HepG2 (cell line): ENCODE data around the gene SCGB1D2. TPM values are rescaled to one million over a fixed set of nuclear protein-coding genes. Genes with fewer than 3 reads are reported as not detected.

ENCODE experiments used
- ATAC-seq: fragments of 200-7000 bp; cut with Tn5 transposase; 3 replicates; pipeline ENCODE4 v1.9.1; 2020; ENCODE audit warnings: mild to moderate bottlenecking, moderate library complexity
- BruUV-seq: library from RNA; stranded (reverse); fragments of 400-500 nt; replicated peaks from 2 replicates; lab custom pipeline; 2021; lab: Mats Ljungman, UMichigan
- CTCF ChIA-PET: fragments of 300-600 bp; formaldehyde crosslinking; extraction: SDS; loops from one replicate; lab custom pipeline; 2021; ENCODE audit warnings: low total read pairs, inconsistent platforms, low intra/inter-chr PET ratio; lab: Yijun Ruan, JAX
- POLR2A ChIA-PET: fragments of 350-600 bp; sonication (Branson Sonifier 250); formaldehyde crosslinking; loops from one replicate; lab custom pipeline; 2020; ENCODE audit warnings: antibody characterized with exemption, inconsistent platforms; lab: Yijun Ruan, JAX
- DNase-seq: peaks from one replicate; pipeline ENCODE4 v3.0.0-alpha.2; 2015; ENCODE audit warnings: low spot score
- FAIRE-seq: peaks from 3 replicates; lab custom pipeline; 2011; peaks lifted over from hg19 to GRCh38; lab: Jason Lieb, UNC
- H2AFZ ChIP-seq: one replicate; pipeline ENCODE4 v1.6.1; 2011; ENCODE audit warnings: low read length, inconsistent platforms
- H3K27ac ChIP-seq: fragments of 300-600 bp; 3 replicates; pipeline ENCODE4 v1.8.0; 2011; ENCODE audit warnings: mixed run types, mild to moderate bottlenecking, mixed read lengths, low read length, inconsistent platforms; ENCODE audit not compliant: insufficient read depth; ENCODE audit errors: extremely low read length
- H3K27me3 ChIP-seq, 2 experiments: fragments of 200-600 bp in 1 of 2; 2 replicates in 1 of 2; 3 replicates in 1 of 2; pipeline versions ENCODE4 v1.6.0 to v1.8.0; 2011; ENCODE audit warnings: low read length in 2 of 2, mild to moderate bottlenecking in 2 of 2, moderate library complexity in 2 of 2, inconsistent platforms in 1 of 2; ENCODE audit not compliant: insufficient read depth in 2 of 2, control insufficient read depth in 1 of 2
- H3K36me3 ChIP-seq, 2 experiments: fragments of 200-600 bp in 1 of 2; replicated peaks in 1 of 2; 2 replicates in 1 of 2; 3 replicates in 1 of 2; pipeline versions ENCODE4 v1.5.1 to v1.8.0; 2011; ENCODE audit warnings: low read length in 2 of 2, inconsistent platforms in 1 of 2; ENCODE audit not compliant: insufficient read depth in 2 of 2, control insufficient read depth in 1 of 2
- H3K4me1 ChIP-seq: 2 replicates; pipeline ENCODE4 v1.5.1; 2012; ENCODE audit warnings: low read length, inconsistent platforms; ENCODE audit not compliant: insufficient read depth
- H3K4me2 ChIP-seq: 2 replicates; pipeline ENCODE4 v1.6.0; 2011; ENCODE audit warnings: low read depth, low read length, inconsistent platforms
- H3K4me3 ChIP-seq, 3 experiments: fragments of 200-600 bp in 1 of 3; sonication (generic), shearing (Covaris generic) in 1 of 3; replicated peaks in 1 of 3; 2 replicates each; pipeline ENCODE4 v1.5.1; 2011 to 2016; ENCODE audit warnings: low read length in 3 of 3, inconsistent platforms in 2 of 3, low read depth in 2 of 3, mild to moderate bottlenecking in 2 of 3, control low read depth in 1 of 3, mixed read lengths in 1 of 3; ENCODE audit not compliant: insufficient read depth in 1 of 3
- H3K79me2 ChIP-seq: one replicate; pipeline ENCODE4 v1.6.1; 2011; ENCODE audit warnings: low read length, inconsistent platforms; ENCODE audit not compliant: insufficient read depth
- H3K9ac ChIP-seq: 2 replicates; pipeline ENCODE4 v1.6.0; 2011; ENCODE audit warnings: mild to moderate bottlenecking, low read depth, low read length, inconsistent platforms; ENCODE audit not compliant: insufficient read depth
- H3K9me3 ChIP-seq: 2 replicates; pipeline ENCODE4 v1.5.1; 2012; ENCODE audit warnings: mild to moderate bottlenecking, low read length
- H4K20me1 ChIP-seq: 2 replicates; pipeline ENCODE4 v1.6.0; 2011; ENCODE audit warnings: inconsistent platforms, mild to moderate bottlenecking, low read length, moderate library complexity; ENCODE audit not compliant: insufficient read depth
- CBX1 ChIP-seq: IDR thresholded peaks from one replicate; pipeline ENCODE4 v1.6.1; 2016; ENCODE audit warnings: antibody characterized with exemption, low read depth
- PRDM4 ChIP-seq: sonication (generic); formaldehyde crosslinking; IDR thresholded peaks from 2 replicates; pipeline ENCODE4 v1.9.0; 2021; ENCODE audit warnings: missing genetic modification reagents, borderline replicate concordance
- TOE1 ChIP-seq: sonication (generic); formaldehyde crosslinking; IDR thresholded peaks from 2 replicates; pipeline ENCODE4 v1.4.0; 2020; ENCODE audit warnings: mild to moderate bottlenecking, missing genetic modification reagents
- ZMAT3 ChIP-seq: sonication (generic); formaldehyde crosslinking; conservative IDR thresholded peaks from 2 replicates; pipeline ENCODE4 v1.7.0; 2021; ENCODE audit warnings: missing genetic modification reagents
- ZNF20 ChIP-seq: sonication (generic); formaldehyde crosslinking; IDR thresholded peaks from 2 replicates; pipeline ENCODE4 v1.4.0; 2020; ENCODE audit warnings: mild to moderate bottlenecking, moderate library complexity, missing genetic modification reagents
- ZNF562 ChIP-seq: sonication (generic); formaldehyde crosslinking; IDR thresholded peaks from 2 replicates; pipeline ENCODE4 v1.8.0; 2022; ENCODE audit warnings: missing genetic modification reagents, borderline replicate concordance
- in situ Hi-C: cut with HindIII; loops from 2 replicates; pipeline ENCODE4 v1.10.0; 2017; ENCODE audit warnings: low pct_unique_long_range_greater_than_20kb; ENCODE audit not compliant: extremely low pct_ligation_motif_present
- intact Hi-C: fragments of 100-400 bp; cut with micrococcal nuclease; formaldehyde crosslinking; loops from one replicate; pipeline ENCODE4 v1.10.0; 2022; ENCODE audit not compliant: unreplicated experiment
- polyA plus RNA-seq, 8 experiments: library from polyadenylated mRNA; depleted of rRNA in 3 of 8; stranded (reverse) in 7 of 8; unstranded in 1 of 8; fragments of >200 nt; fragmentation: Illumina TruSeq in 4 of 8; extraction: Trizol in 4 of 8; gene quantifications; 2 replicates each; pipeline versions ENCODE4 v1.2.1 to v1.2.3, GENCODE V29; 2011 to 2016; ENCODE audit warnings: low read depth in 4 of 8, missing spikeins in 1 of 8, mixed read lengths in 1 of 8; ENCODE audit not compliant: insufficient read depth in 1 of 8
- total RNA-seq, 5 experiments: library from RNA; depleted of rRNA; stranded (reverse); fragments of >200 nt; fragmentation: Illumina TruSeq; extraction: Trizol; gene quantifications; 2 replicates each; pipeline ENCODE4 v1.2.3, GENCODE V29; 2016; ENCODE audit warnings: low read depth in 1 of 5
- TF ChIP-seq, protein P1 (sequence below): sonication (generic); formaldehyde crosslinking; IDR thresholded peaks from 2 replicates; pipeline ENCODE4 v1.4.0; 2020; ENCODE audit warnings: low read depth, mild to moderate bottlenecking, missing genetic modification reagents

Gene SCGB1D2
- total and polyA plus RNA-seq, 2 of the 13 experiments (the other 11 are each of a cell fraction or from before 2014, with no cell fraction given): not detected

GRCh38 chr11:62223095-62223494 lies 18.9 kb upstream of the SCGB1D2 start:
- Histone ChIP-seq H3K27me3 (no peaks in the 10 kb centered on the region; a peak in 1 of 5 replicates), H3K4me3 (no peak overlapping the region), H3K4me2 (no peak overlapping the region), H3K27ac (no peak overlapping the region), H3K9me3 (peaks cover 27% of the 10 kb centered on the region), H3K4me1 (no peaks in the 10 kb centered on the region), H2AFZ (no peak overlapping the region), H3K9ac (no peak overlapping the region), H3K36me3 (no peaks in the 10 kb centered on the region), H3K79me2 (no peaks in the 10 kb centered on the region), H4K20me1 (no peaks in the 10 kb centered on the region)
- no peak for DNase-seq
- POLR2A ChIA-PET: no interaction called here
- CTCF ChIA-PET: no interaction called here
- FAIRE-seq: no peak
- no TSS peak for BruUV-seq
- intact Hi-C loops: no loop called here
- TF ChIP-seq, protein P1, sequence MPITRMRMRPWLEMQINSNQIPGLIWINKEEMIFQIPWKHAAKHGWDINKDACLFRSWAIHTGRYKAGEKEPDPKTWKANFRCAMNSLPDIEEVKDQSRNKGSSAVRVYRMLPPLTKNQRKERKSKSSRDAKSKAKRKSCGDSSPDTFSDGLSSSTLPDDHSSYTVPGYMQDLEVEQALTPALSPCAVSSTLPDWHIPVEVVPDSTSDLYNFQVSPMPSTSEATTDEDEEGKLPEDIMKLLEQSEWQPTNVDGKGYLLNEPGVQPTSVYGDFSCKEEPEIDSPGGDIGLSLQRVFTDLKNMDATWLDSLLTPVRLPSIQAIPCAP (CRISPR knock-in tag): no peak
- TF ChIP-seq ZMAT3 (CRISPR knock-in tag) (no peak), ZNF562 (CRISPR knock-in tag) (peak; percentile 88), CBX1 (no peak), ZNF20 (CRISPR knock-in tag) (no peak), PRDM4 (CRISPR knock-in tag) (no peak), TOE1 (CRISPR knock-in tag) (no peak)
- ATAC-seq: no peak
- in situ Hi-C loops: no loop called here
